ENCODE results near the gene PPFIA4.
A peak's percentile ranks its signal among the peaks of the same experiment; 100 is the strongest.

Gene PPFIA4

GRCh38 chr1:203044546-203045250 is 18.4 kb downstream of the PPFIA4 start:
- CTCF ChIA-PET = interaction anchor here (0.7 to 3.2 kb wide), 5 partner anchors 56 to 223 kb away, joined by 3 to 28 read pairs (median 4); no protein-coding TSS in a partner anchor
- DNase-seq (ENCODE audit: low spot score) = no peak
- no peak overlapping the region for H3K27ac ChIP-seq
- TF ChIP-seq CTCF (conservative IDR thresholded peaks at IDR 0.05; ENCODE audit: low read depth) = no peak
- POLR2A ChIA-PET (ENCODE audit: low non-redundant PET) = no interaction called here

- TF ChIP-seq CTCF (conservative IDR thresholded peaks at IDR 0.05; ENCODE audit: low read depth) = no peak
- CTCF ChIA-PET = interaction anchor here (1.2 to 2.8 kb wide), 3 partner anchors 55 to 222 kb away, joined by 4 to 15 read pairs (median 5); no protein-coding TSS in a partner anchor
- no peak for DNase-seq (ENCODE audit: low spot score)
- H3K27ac ChIP-seq = no peak overlapping the region
- POLR2A ChIA-PET (ENCODE audit: low non-redundant PET) = no interaction called here
These were observed 19.0 kb downstream of the PPFIA4 start for GRCh38 chr1:203045336-203045735.

- H3K27ac ChIP-seq = no peak overlapping the region
- CTCF ChIA-PET = interaction anchor here (0.6 to 2.8 kb wide), 8 partner anchors 18 to 222 kb away, joined by 3 to 15 read pairs (median 4); partner anchors contain the start of gene CHI3L1
- DNase-seq (ENCODE audit: low spot score) = no peak
- TF ChIP-seq CTCF (conservative IDR thresholded peaks at IDR 0.05; ENCODE audit: low read depth) = no peak
- POLR2A ChIA-PET (ENCODE audit: low non-redundant PET) = no interaction called here
These were observed 19.7 kb downstream of the PPFIA4 start for GRCh38 chr1:203045821-203046594.

GRCh38 chr1:203046984-203047630 is 20.8 kb downstream of the PPFIA4 start:
- peak overlapping the region; percentile 57; the same call in 1 of the 2 replicates for H3K27ac ChIP-seq
- ChIA-PET POLR2A (ENCODE audit: low non-redundant PET) (no interaction called here), CTCF (interaction anchor here (0.6 to 2.8 kb wide), 9 partner anchors 10 to 441 kb away, joined by 3 to 15 read pairs (median 4); partner anchors contain the start of gene CHI3L1)
- no peak for TF ChIP-seq CTCF (conservative IDR thresholded peaks at IDR 0.05; ENCODE audit: low read depth)
- peak; percentile 92 for DNase-seq (ENCODE audit: low spot score)

- DNase-seq (ENCODE audit: low spot score) = no peak
- no peak overlapping the region for H3K27ac ChIP-seq
- ChIA-PET CTCF (interaction anchor here (0.6 to 3.7 kb wide), 5 partner anchors 8 to 278 kb away, joined by 3 to 24 read pairs (median 6); partner anchors contain the start of gene MYOG), POLR2A (ENCODE audit: low non-redundant PET) (no interaction called here)
- no peak for TF ChIP-seq CTCF (conservative IDR thresholded peaks at IDR 0.05; ENCODE audit: low read depth)
These were observed 21.8 kb downstream of the PPFIA4 start for GRCh38 chr1:203048086-203048485.

GRCh38 chr1:203048555-203049051 is 22.3 kb downstream of the PPFIA4 start:
- ChIA-PET CTCF (interaction anchor here (0.6 to 3.7 kb wide), 5 partner anchors 9 to 278 kb away, joined by 3 to 24 read pairs (median 9); partner anchors contain the start of gene MYOG), POLR2A (ENCODE audit: low non-redundant PET) (no interaction called here)
- H3K27ac ChIP-seq = no peak overlapping the region
- TF ChIP-seq CTCF (conservative IDR thresholded peaks at IDR 0.05; ENCODE audit: low read depth) = no peak
- DNase-seq (ENCODE audit: low spot score) = peak; percentile 80

Data from RWPE1 (cell line).